ENCODE data around the gene TNXB.

GRCh38 chr6:32116674-32117073 lies 7.5 kb upstream of the TNXB start:
- TF ChIP-seq POLR2AphosphoS5 (IDR thresholded peaks at IDR 0.05; ENCODE audit: low read depth, low read length) (no peak), REST (IDR thresholded peaks at IDR 0.05; ENCODE audit: insufficient read depth in 1 of 2, low read depth in 2 of 2, low read length in 1 of 2) (no peak), CTCF (IDR thresholded peaks at IDR 0.05) (peak; percentile 66; the same call in 1 of the 2 replicates), TCF7L2 (IDR thresholded peaks at IDR 0.05; ENCODE audit: low read depth, low read length) (no peak)
